Measurements from ENCODE around the gene LRP2BP.

The LRP2BP gene

DNA sequence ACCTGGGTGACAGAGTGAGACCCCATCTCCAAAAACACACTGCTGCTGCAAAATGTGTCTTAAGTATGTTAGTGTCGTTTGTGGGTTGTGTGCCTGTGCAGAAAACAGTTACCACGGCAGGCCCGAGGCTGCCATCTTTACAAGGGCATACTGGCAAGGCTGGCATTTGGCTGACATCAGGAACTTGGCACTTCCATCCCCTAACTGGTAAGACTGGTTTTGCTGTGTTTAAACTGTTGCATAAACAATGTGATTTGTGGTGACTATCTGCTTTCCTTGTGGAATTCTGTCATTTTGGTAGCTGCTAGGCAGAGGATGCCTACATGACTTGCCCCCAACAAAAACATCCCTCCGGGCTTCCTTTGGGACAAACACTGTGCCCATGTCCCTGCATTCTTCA, 12.3 kb downstream of the LRP2BP start:
- H3K4me3 ChIP-seq (ENCODE audit: low read depth, low read length), result no peak overlapping the region
- TF ChIP-seq, protein P1, sequence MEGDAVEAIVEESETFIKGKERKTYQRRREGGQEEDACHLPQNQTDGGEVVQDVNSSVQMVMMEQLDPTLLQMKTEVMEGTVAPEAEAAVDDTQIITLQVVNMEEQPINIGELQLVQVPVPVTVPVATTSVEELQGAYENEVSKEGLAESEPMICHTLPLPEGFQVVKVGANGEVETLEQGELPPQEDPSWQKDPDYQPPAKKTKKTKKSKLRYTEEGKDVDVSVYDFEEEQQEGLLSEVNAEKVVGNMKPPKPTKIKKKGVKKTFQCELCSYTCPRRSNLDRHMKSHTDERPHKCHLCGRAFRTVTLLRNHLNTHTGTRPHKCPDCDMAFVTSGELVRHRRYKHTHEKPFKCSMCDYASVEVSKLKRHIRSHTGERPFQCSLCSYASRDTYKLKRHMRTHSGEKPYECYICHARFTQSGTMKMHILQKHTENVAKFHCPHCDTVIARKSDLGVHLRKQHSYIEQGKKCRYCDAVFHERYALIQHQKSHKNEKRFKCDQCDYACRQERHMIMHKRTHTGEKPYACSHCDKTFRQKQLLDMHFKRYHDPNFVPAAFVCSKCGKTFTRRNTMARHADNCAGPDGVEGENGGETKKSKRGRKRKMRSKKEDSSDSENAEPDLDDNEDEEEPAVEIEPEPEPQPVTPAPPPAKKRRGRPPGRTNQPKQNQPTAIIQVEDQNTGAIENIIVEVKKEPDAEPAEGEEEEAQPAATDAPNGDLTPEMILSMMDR (IDR thresholded peaks at IDR 0.05; ENCODE audit: low read depth, low read length), result no peak

DNA sequence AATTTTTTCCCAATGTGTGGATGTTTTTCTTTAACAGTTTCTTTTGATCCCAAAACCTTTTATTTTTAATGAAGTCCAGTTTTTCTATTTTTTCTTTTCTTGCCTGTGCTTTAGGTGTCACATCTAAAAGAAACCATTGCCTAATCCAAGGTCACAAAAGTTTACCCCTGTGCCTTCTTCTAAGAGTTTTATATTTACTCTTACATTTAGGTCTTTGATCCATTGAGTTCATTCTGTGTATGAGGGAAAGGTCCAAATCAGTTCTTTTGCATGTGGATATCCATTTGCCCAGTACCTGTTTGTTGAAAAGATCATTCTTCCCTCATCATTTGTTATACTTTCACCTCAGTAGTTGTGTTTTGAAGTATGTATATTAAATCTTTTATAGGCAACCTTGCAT, 13.0 kb downstream of the LRP2BP start:
- TF ChIP-seq, protein P1 (IDR thresholded peaks at IDR 0.05; ENCODE audit: low read depth, low read length), result no peak

DNA sequence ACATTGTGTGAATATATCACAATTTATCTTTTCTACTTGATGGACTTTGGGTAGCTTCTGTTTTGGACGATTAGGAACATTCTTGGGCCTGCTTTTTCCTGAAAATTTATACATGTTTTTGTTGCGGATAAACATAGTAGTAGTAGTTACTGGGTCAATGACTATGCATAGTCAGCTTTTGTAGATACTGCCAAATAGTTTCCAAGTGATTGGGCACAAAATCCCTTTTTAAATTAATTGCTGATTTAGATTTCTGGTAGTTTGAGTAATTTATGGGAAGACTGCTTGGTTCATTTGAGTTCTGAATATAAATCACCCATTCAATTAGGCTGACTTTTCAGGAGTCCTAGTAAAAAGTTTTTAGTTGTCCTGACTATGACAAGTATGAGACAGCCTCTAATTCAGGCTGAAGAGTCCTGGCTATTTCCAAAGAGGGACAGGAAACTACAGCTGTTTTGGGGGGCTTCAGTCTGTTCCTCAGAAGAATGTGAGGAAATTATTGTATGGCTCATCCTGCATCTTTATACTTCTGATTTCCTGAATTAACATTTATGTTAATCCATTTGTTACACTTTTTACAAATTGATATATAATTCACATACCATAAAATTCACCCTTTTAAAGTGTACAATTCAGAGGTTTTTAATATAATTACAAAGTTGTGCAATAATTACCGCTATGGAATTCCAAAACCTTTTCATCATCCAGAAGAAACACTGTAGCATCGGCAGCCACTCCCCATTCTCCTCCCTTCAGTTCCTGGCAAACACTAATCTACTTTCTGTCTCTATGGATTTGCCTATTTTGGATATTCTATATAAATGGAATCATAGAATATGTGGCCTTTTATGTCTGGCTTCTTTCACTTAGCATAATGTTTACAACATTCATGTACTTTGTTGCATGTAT, 14.2 kb downstream of the LRP2BP start:
- H3K4me3 ChIP-seq (ENCODE audit: low read depth, low read length), result no peak overlapping the region
- TF ChIP-seq, protein P1 (IDR thresholded peaks at IDR 0.05; ENCODE audit: low read depth, low read length), result no peak

More for the DNA sequence above, 13.0 kb downstream of the LRP2BP start:
- no peak overlapping the region for H3K4me3 ChIP-seq (ENCODE audit: low read depth, low read length)

DNA sequence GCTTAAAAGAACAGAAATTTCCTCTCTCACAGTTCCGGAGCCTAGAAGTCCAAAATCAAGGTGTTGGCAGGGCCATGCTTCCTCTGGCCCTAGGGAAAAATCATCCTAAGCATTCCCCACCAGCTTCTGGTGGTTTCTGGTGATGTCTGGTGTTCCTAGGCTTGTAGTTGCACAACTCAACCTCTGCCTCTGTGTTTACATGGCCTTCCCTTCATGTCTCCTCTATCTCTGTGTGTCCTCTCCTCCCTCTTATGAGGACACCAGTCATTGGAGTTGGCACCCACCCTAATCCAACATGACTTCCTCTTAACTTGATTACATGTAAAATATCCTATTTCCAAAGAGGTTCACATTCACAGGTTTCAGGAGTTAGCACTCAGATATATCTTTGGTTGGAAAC, 15.4 kb downstream of the LRP2BP start:
- no peak overlapping the region for H3K4me3 ChIP-seq (ENCODE audit: low read depth, low read length)
- TF ChIP-seq, protein P1 (IDR thresholded peaks at IDR 0.05; ENCODE audit: low read depth, low read length), result no peak

DNA sequence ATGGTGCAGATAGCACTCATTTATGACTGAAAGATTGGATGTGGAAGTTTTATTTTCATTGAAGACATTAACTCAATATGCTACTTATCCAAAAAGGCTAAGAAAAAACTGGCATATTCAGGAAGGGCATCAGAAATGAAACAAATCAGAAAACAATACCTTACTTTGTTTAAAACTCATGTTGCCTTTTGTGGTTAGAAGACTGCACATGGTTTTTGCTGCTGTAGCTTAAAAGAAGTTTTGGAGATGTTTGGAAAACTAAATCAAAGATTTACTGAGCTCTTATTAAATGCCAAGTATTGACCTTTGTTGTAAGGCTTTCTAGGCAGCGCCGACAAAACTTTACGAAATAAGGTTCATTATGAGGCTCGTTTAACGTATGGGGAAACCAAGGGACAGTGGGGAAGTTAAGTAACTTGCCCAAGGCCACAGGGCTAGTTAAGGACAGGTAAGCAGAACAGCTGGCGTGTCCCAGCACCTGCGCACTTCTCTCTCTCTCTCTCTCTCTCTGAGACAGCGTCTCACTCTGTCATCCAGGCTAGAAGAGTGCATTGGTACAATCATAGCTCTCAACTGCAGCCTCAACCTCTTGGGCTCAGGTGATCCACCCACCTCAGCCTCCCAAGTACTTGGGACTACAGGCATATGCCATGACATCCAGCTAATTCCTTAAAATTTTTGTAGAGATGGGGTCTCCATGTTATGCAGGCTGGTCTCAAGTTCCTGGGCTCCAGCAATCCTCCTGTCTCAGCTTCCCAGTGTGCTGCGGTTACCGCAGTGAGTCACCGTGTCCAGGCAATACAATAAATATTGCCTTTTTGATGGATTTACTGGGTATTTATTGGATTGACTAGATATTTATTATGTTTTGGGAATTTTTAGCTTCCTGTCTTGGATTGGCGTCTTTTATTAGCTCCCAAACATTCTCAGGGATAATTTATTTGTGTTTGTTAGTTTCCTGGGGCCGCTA, 16.1 kb downstream of the LRP2BP start:
- H3K4me3 ChIP-seq (ENCODE audit: low read depth, low read length), result no peak overlapping the region
- TF ChIP-seq, protein P1 (IDR thresholded peaks at IDR 0.05; ENCODE audit: low read depth, low read length), result no peak

DNA sequence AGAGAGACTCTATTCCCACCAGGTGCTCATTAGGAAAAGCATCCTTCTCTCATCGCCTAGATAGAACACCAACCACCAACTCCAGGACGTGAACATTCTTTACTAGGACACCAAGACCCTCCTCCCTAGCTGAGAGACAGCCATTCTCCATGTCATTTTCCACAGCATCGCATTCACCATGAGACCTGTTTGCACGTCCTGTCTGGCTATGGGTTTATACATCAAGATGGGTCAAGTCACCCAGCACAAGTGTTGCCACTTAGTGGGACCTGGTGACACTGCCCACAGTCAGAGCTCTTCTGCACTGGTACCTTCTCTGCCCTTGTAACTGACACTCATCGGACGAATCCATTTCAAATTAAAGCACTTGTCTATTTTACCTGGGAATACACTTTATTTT, 17.5 kb downstream of the LRP2BP start:
- no peak overlapping the region for H3K4me3 ChIP-seq (ENCODE audit: low read depth, low read length)
- TF ChIP-seq, protein P1 (IDR thresholded peaks at IDR 0.05; ENCODE audit: low read depth, low read length), result no peak
